ENCODE results near the gene LTO1.
"Not testable (repeated sequence)": the region's sequence is repeated elsewhere in the genome, so short reads cannot be mapped to it uniquely, and the experiment has no call there.

LTO1 gene

GRCh38 chr11:69630017-69630416 is 45.1 kb downstream of the LTO1 start:
- no peak for DNase-seq

- DNase-seq: no peak
Observed at GRCh38 chr11:69627551-69627950, 47.6 kb downstream of the LTO1 start.

DNA sequence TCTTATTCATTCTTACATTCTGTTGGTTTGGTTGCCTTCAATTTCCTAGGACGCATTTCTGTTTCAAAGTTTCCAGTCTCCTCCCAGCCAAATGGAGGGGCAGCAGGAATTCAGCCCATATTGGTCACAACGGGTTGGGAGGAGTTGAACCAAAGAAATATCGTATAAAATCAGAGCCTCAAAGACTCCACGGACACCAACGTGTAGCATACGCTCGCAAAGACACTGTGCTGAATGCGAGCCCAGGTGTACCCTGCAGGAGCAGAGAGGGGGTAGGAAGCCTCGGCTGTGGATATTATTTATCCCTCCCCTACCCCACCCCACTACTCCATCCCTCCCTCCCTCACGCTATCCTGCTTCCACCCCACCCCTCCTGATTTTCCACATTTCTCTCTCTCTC is 49.7 kb downstream of the LTO1 start:
- DNase-seq: no peak

- no peak for DNase-seq
Observed at GRCh38 chr11:69624293-69624692, 50.9 kb downstream of the LTO1 start.

DNA sequence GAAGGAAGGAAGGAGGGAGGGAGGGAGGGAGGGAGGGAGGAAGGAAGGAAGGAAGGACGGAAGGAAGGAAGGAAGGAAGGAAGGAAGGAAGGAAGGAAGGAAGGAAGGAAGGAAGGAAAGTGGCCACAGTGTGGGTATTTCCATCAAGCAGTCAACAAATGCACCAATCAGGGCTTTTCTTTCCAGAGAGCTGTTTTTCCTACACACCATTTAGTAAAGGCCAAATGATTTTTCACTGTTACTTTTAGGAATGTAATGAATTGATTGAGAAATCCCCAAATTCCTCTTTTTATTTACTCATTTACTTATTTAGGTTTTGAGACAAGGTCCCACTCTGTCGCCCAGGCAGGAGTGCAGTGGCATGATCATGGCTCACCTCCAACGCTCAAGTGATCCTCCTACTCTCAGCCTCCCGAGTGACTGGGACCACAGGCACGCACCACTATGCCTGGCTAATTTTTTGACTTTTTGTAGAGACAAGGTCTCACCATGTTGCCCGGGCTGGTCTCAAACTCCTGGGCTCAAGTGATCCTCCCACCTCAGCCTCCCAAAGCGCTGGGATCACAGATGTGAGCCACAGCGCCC is 53.0 kb downstream of the LTO1 start:
- not testable (repeated sequence) for DNase-seq

GRCh38 chr11:69620683-69621290 is 54.4 kb downstream of the LTO1 start:
- DNase-seq: no peak

DNA sequence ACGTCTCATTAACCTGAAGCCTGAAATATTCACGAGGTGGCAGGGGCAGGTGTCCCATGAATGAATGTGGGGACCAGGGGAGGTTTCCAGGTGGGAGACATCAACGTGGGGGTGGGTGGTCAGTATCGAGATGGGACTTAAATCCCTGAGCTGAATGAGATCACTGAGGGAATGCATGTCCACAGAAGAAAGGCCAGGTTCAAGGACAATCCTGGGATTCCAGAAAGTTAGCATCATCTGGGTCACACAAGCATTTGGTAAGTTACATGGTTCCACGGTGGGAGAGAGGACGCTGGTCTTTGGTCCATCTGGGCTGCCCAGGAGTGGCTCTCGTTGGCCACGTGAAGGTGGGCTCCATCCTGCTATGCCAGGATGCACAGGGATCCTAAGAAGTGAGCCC is 56.9 kb downstream of the LTO1 start:
- no peak for DNase-seq

DNA sequence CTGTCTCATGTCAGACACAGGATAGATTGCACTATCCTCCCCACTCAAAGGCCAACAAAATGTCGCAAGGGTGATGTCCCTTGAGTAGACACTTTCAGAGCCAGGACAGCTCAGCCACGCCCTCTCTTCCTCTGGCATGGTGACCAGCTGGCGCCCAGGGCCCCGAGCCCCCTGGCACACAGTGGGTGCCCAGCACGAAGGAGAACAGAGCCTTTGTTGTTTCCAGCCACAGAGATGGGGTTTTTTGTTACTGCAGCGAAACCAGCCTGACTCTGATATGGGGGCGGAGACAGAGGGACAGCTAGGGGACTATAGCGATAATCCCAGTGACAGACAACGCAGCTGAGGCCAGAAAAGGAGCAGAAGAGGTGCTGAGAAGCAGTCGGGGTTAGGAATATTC is 57.5 kb downstream of the LTO1 start:
- DNase-seq: no peak

- no peak for DNase-seq
Observed at GRCh38 chr11:69617220-69617619, 57.9 kb downstream of the LTO1 start.

Measured in T-helper 9 cell (primary cell).